ENCODE results near the gene MAP7D3.

Gene MAP7D3

DNA sequence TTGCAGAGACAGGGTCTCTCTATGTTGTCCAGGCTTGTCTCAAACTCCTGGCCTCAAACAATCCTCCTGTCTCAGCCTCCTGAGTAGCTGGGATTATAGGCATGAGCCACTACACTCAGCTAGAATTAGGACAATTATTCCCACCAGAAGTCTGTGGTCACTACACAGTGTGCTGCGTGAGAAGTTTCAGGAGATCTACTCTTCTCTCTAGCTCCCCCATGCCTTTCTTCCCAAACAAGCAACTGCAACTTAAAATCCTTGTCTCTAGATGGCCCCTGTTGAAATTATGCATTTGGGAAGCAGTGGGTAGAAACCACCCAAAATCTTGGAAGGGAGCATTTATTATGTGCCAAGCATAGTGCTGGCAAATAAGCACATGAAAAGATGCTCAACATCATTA is 21.1 kb upstream of the MAP7D3 start:
- H3K36me3 ChIP-seq (replicated peaks; ENCODE audit: insufficient read depth, low read length), result no peaks in the 10 kb centered on the region
- no peak overlapping the region for H3K27ac ChIP-seq (ENCODE audit: low read length)
- H3K79me2 ChIP-seq (ENCODE audit: low read length), result no peaks in the 10 kb centered on the region
- no peak overlapping the region for H3K4me2 ChIP-seq (ENCODE audit: low read depth, low read length)
- H3K9ac ChIP-seq (ENCODE audit: low read length), result no peak overlapping the region
- no peaks in the 10 kb centered on the region for H3K9me3 ChIP-seq (replicated peaks; ENCODE audit: insufficient read depth, low read length)
- no peak for DNase-seq
- H4K20me1 ChIP-seq (ENCODE audit: insufficient read depth, low read length), result no peaks in the 10 kb centered on the region
- no peak overlapping the region for H3K4me3 ChIP-seq (ENCODE audit: low read length)
- H2AFZ ChIP-seq (ENCODE audit: low read length), result no peak overlapping the region
- peaks cover 8% of the 10 kb centered on the region for H3K4me1 ChIP-seq (ENCODE audit: low read length)
- no peaks in the 10 kb centered on the region for H3K9me2 ChIP-seq (replicated peaks; ENCODE audit: insufficient read depth, low read length)
- H3K27me3 ChIP-seq (replicated peaks; ENCODE audit: insufficient read depth, low read length), result no peaks in the 10 kb centered on the region
- TF ChIP-seq EZH2phosphoT487 (IDR thresholded peaks at IDR 0.05; ENCODE audit: low read length) (no peak), EZH2 (optimal IDR thresholded peaks at IDR 0.05; ENCODE audit: low read depth, low read length) (no peak), CTCF (IDR thresholded peaks at IDR 0.05; ENCODE audit: low read length) (no peak)
- no peaks in the 10 kb centered on the region for H3F3A ChIP-seq (ENCODE audit: insufficient read depth, low read length)

DNA sequence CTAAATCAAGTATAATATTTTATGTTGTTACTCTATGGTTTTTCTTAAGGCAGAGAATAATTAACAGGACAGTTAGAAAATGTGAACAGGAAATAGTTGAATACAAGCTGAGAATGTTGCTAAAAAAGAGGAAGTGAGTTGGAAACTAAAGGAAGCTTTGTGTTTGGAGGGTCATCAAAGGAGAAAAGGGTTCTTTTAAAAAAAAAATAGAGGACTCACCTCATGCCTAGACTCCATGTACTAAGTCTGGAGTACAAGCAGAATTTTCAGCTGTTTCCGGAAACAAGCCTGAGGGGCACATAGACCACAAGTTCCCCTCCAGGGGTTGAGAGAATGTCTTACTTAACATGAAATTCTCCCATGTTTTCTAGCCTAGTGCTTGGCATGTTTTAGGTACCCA is 20.1 kb upstream of the MAP7D3 start:
- H3K9ac ChIP-seq (ENCODE audit: low read length), result no peak overlapping the region
- no peaks in the 10 kb centered on the region for H3F3A ChIP-seq (ENCODE audit: insufficient read depth, low read length)
- peaks cover 8% of the 10 kb centered on the region for H3K4me1 ChIP-seq (ENCODE audit: low read length)
- H3K9me3 ChIP-seq (replicated peaks; ENCODE audit: insufficient read depth, low read length), result no peaks in the 10 kb centered on the region
- H3K4me3 ChIP-seq (ENCODE audit: low read length), result no peak overlapping the region
- H4K20me1 ChIP-seq (ENCODE audit: insufficient read depth, low read length), result no peaks in the 10 kb centered on the region
- H2AFZ ChIP-seq (ENCODE audit: low read length), result no peak overlapping the region
- H3K79me2 ChIP-seq (ENCODE audit: low read length), result no peaks in the 10 kb centered on the region
- H3K9me2 ChIP-seq (replicated peaks; ENCODE audit: insufficient read depth, low read length), result no peaks in the 10 kb centered on the region
- no peak overlapping the region for H3K4me2 ChIP-seq (ENCODE audit: low read depth, low read length)
- H3K36me3 ChIP-seq (replicated peaks; ENCODE audit: insufficient read depth, low read length), result no peaks in the 10 kb centered on the region
- no peak for TF ChIP-seq CTCF (IDR thresholded peaks at IDR 0.05; ENCODE audit: low read length)
- TF ChIP-seq EZH2 (optimal IDR thresholded peaks at IDR 0.05; ENCODE audit: low read depth, low read length), result no peak
- no peak for TF ChIP-seq EZH2phosphoT487 (IDR thresholded peaks at IDR 0.05; ENCODE audit: low read length)
- no peak overlapping the region for H3K27ac ChIP-seq (ENCODE audit: low read length)
- no peak for DNase-seq
- H3K27me3 ChIP-seq (replicated peaks; ENCODE audit: insufficient read depth, low read length), result no peaks in the 10 kb centered on the region

- Histone ChIP-seq H3K4me1 (ENCODE audit: low read length) (peaks cover 8% of the 10 kb centered on the region), H4K20me1 (ENCODE audit: insufficient read depth, low read length) (no peaks in the 10 kb centered on the region), H2AFZ (ENCODE audit: low read length) (no peak overlapping the region), H3K4me2 (ENCODE audit: low read depth, low read length) (no peak overlapping the region), H3K4me3 (ENCODE audit: low read length) (no peak overlapping the region), H3F3A (ENCODE audit: insufficient read depth, low read length) (no peaks in the 10 kb centered on the region), H3K9me3 (replicated peaks; ENCODE audit: insufficient read depth, low read length) (no peaks in the 10 kb centered on the region), H3K9ac (ENCODE audit: low read length) (no peak overlapping the region), H3K27me3 (replicated peaks; ENCODE audit: insufficient read depth, low read length) (no peaks in the 10 kb centered on the region), H3K27ac (ENCODE audit: low read length) (no peak overlapping the region), H3K79me2 (ENCODE audit: low read length) (no peaks in the 10 kb centered on the region), H3K9me2 (replicated peaks; ENCODE audit: insufficient read depth, low read length) (no peaks in the 10 kb centered on the region), H3K36me3 (replicated peaks; ENCODE audit: insufficient read depth, low read length) (no peaks in the 10 kb centered on the region)
- no peak for TF ChIP-seq EZH2 (optimal IDR thresholded peaks at IDR 0.05; ENCODE audit: low read depth, low read length)
- TF ChIP-seq EZH2phosphoT487 (IDR thresholded peaks at IDR 0.05; ENCODE audit: low read length), result no peak
- no peak for TF ChIP-seq CTCF (IDR thresholded peaks at IDR 0.05; ENCODE audit: low read length)
- DNase-seq, result no peak
Observed at GRCh38 chrX:136269921-136270320, 18.7 kb upstream of the MAP7D3 start.
